T-helper 2 cell (primary cell): ENCODE measurements around the gene SEPHS1.
"Not testable (repeated sequence)": the region's sequence is repeated elsewhere in the genome, so short reads cannot be mapped to it uniquely, and the experiment has no call there.

Experiments
- DNase-seq, 5 experiments: peaks; one replicate each; pipeline versions ENCODE4 v3.0.0 to v3.0.0-alpha.2; 2012 to 2022

SEPHS1 gene

DNA sequence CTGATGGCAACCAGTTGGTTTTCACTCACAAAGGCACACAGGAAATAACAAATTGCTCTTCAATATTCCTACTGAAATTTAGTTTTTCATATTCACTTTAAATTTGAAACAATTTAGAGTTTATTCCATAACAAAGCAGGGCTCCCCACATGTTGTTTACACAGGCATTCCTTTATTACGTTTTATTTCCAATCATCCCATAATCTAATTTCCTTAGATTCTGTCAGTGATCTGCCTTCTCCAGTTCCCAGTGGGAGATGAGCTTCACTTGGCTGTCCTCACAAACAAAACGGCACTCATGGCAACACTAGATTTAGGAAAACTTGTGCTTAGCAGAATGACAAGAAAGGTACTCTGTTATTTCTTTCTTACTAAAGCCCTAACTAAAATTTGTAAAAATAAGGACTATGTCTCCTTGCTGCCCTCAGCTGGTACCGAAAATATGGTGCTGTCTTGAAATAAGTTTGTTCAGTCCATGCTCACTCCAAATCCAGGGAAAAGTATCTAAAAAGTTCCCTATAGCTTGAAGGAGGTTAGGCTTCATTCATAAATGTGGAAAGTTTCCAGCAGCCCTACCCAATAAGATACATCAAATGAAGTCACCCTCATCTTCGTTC lies 71.2 kb downstream of the SEPHS1 start:
- no peak for DNase-seq

- DNase-seq, result not testable (repeated sequence)
Measured at GRCh38 chr10:13276146-13276545, 71.9 kb downstream of the SEPHS1 start.

DNA sequence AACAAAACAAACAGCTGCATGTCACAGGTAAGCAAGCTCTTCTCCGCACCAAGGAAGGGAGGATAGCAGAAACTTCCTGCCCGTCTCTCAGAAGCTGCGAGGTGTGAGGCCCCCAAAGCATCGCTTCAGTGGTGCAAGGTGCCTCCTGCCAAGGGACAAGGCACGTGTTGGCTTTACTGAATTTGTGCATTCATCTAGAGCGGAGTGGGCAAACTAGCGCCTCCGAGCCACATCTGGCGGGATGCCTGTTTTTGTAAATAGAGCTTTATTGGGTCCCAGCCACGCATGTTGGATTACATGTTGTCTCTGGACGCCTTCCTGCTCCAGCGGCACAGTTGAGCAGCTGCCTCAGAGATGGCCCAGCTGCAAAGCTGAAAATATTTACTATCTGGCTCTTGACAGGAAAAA lies 75.9 kb downstream of the SEPHS1 start:
- no peak for DNase-seq

GRCh38 chr10:13271552-13272163 lies 76.4 kb downstream of the SEPHS1 start:
- peak; percentile 26 to 79 (median 38) for DNase-seq

GRCh38 chr10:13270877-13271551 lies 77.1 kb downstream of the SEPHS1 start:
- DNase-seq, result no peak

- DNase-seq, result no peak
Measured at GRCh38 chr10:13268841-13269240, 79.3 kb downstream of the SEPHS1 start.

- no peak for DNase-seq
Measured at GRCh38 chr10:13268310-13268709, 79.8 kb downstream of the SEPHS1 start.
